Measurements from ENCODE around the gene B9D1.

Gene B9D1

GRCh38 chr17:19345067-19345460, 17.5 kb downstream of the B9D1 start:
- no peaks in the 10 kb centered on the region for H3K36me3 ChIP-seq
- TF ChIP-seq CTCF (IDR thresholded peaks at IDR 0.05) = no peak
- no peak for DNase-seq
- H3K27ac ChIP-seq = peak overlapping the region; percentile 79 to 97
- H3K4me1 ChIP-seq = peaks cover 0 to 46% (median 30%) of the 10 kb centered on the region in 4 donors
- no peaks in the 10 kb centered on the region for H3K9me3 ChIP-seq
- H3K27me3 ChIP-seq = no peaks in the 10 kb centered on the region
- H3K4me3 ChIP-seq = no peak overlapping the region
- intact Hi-C loops (cut with DNase I; ENCODE audit: low total_unique reads) = no loop called here

- H3K4me3 ChIP-seq = no peak overlapping the region
- no peaks in the 10 kb centered on the region for H3K27me3 ChIP-seq
- no peak for TF ChIP-seq CTCF (IDR thresholded peaks at IDR 0.05)
- no peaks in the 10 kb centered on the region for H3K36me3 ChIP-seq
- peak; percentile 20 to 64 for DNase-seq
- peaks cover 0 to 46% (median 30%) of the 10 kb centered on the region in 4 donors for H3K4me1 ChIP-seq
- intact Hi-C loops (cut with DNase I; ENCODE audit: low total_unique reads) = no loop called here
- no peaks in the 10 kb centered on the region for H3K9me3 ChIP-seq
- H3K27ac ChIP-seq = peak overlapping the region in 1 of 2 donors; percentile 97
Observed at GRCh38 chr17:19344311-19345066, 18.0 kb downstream of the B9D1 start.

- Histone ChIP-seq H3K4me1 (peaks cover 0 to 46% (median 30%) of the 10 kb centered on the region in 4 donors), H3K4me3 (no peak overlapping the region), H3K27ac (no peak overlapping the region), H3K36me3 (no peaks in the 10 kb centered on the region), H3K27me3 (no peaks in the 10 kb centered on the region), H3K9me3 (no peaks in the 10 kb centered on the region)
- DNase-seq = peak; percentile 19 to 66
- intact Hi-C loops (cut with DNase I; ENCODE audit: low total_unique reads) = no loop called here
- TF ChIP-seq CTCF (IDR thresholded peaks at IDR 0.05) = no peak
Observed at GRCh38 chr17:19343671-19344151, 18.8 kb downstream of the B9D1 start.

- DNase-seq = no peak
- H3K27ac ChIP-seq = no peak overlapping the region
Observed at GRCh38 chr17:19343256-19343630, 19.3 kb downstream of the B9D1 start.

GRCh38 chr17:19342611-19343255, 19.8 kb downstream of the B9D1 start:
- Histone ChIP-seq H3K4me3 (no peak overlapping the region), H3K36me3 (no peaks in the 10 kb centered on the region), H3K27me3 (no peaks in the 10 kb centered on the region), H3K27ac (no peak overlapping the region), H3K9me3 (no peaks in the 10 kb centered on the region), H3K4me1 (peaks cover 0 to 43% (median 31%) of the 10 kb centered on the region in 4 donors)
- intact Hi-C loops (cut with DNase I; ENCODE audit: low total_unique reads) = no loop called here
- TF ChIP-seq CTCF (IDR thresholded peaks at IDR 0.05) = no peak
- DNase-seq = peak in 1 of 2 donors; percentile 67

More at GRCh38 chr17:19343256-19343630, 19.3 kb downstream of the B9D1 start:
- Histone ChIP-seq H3K27me3 (no peaks in the 10 kb centered on the region), H3K9me3 (no peaks in the 10 kb centered on the region), H3K36me3 (no peaks in the 10 kb centered on the region), H3K4me1 (peaks cover 0 to 45% (median 30%) of the 10 kb centered on the region in 4 donors), H3K4me3 (no peak overlapping the region)
- no peak for TF ChIP-seq CTCF (IDR thresholded peaks at IDR 0.05)
- intact Hi-C loops (cut with DNase I; ENCODE audit: low total_unique reads) = no loop called here

All from tibial artery (tissue), 4 donors.